MM.1S (cell line): ENCODE data around the gene GLE1.

Experiments used
- DNase-seq: peaks from one replicate; pipeline ENCODE4 v3.0.0-alpha.2; 2015
- H2AFZ ChIP-seq: fragments of 300-600 bp; sonication (generic); 2 replicates; pipeline ENCODE4 v1.6.0; 2016; ENCODE audit warnings: antibody characterized with exemption, low read length
- H3F3A ChIP-seq: fragments of 300-600 bp; sonication (generic); 2 replicates; pipeline ENCODE4 v1.6.1; 2016; ENCODE audit warnings: mild to moderate bottlenecking, antibody characterized with exemption, low read length, moderate library complexity, mixed read lengths; ENCODE audit not compliant: insufficient read depth
- H3K27ac ChIP-seq: fragments of 300-600 bp; sonication (generic); 2 replicates; pipeline ENCODE4 v1.5.1; 2016; ENCODE audit warnings: mild to moderate bottlenecking, low read length
- H3K27me3 ChIP-seq: fragments of 300-600 bp; sonication (generic); replicated peaks from 2 replicates; pipeline ENCODE4 v1.6.0; 2016; ENCODE audit warnings: low read length; ENCODE audit not compliant: insufficient read depth
- H3K36me3 ChIP-seq: fragments of 300-600 bp; sonication (generic); replicated peaks from 2 replicates; pipeline ENCODE4 v1.6.1; 2016; ENCODE audit warnings: mild to moderate bottlenecking, low read length, mixed read lengths; ENCODE audit not compliant: insufficient read depth
- H3K4me1 ChIP-seq: fragments of 300-600 bp; sonication (generic); 2 replicates; pipeline ENCODE4 v1.6.1; 2016; ENCODE audit warnings: low read length, mixed read lengths
- H3K4me2 ChIP-seq: fragments of 300-600 bp; sonication (generic); 2 replicates; pipeline ENCODE4 v1.6.0; 2016; ENCODE audit warnings: low read depth, low read length
- H3K4me3 ChIP-seq: fragments of 300-600 bp; sonication (generic); 2 replicates; pipeline ENCODE4 v1.5.1; 2016; ENCODE audit warnings: low read length, mixed read lengths
- H3K79me2 ChIP-seq: fragments of 300-600 bp; sonication (generic); 2 replicates; pipeline ENCODE4 v1.6.1; 2016; ENCODE audit warnings: mixed run types, low read length, mixed read lengths
- H3K9ac ChIP-seq: fragments of 300-600 bp; sonication (generic); 2 replicates; pipeline ENCODE4 v1.6.1; 2016; ENCODE audit warnings: low read length, mixed read lengths
- H3K9me2 ChIP-seq: fragments of 300-600 bp; sonication (generic); replicated peaks from 2 replicates; pipeline ENCODE4 v1.6.1; 2016; ENCODE audit warnings: mild to moderate bottlenecking, low read length, mixed read lengths; ENCODE audit not compliant: insufficient read depth
- H3K9me3 ChIP-seq: fragments of 300-600 bp; sonication (generic); replicated peaks from 2 replicates; pipeline ENCODE4 v1.6.1; 2016; ENCODE audit warnings: mild to moderate bottlenecking, low read length, mixed read lengths; ENCODE audit not compliant: insufficient read depth
- H4K20me1 ChIP-seq: fragments of 300-600 bp; sonication (generic); 2 replicates; pipeline ENCODE4 v1.6.1; 2016; ENCODE audit warnings: mild to moderate bottlenecking, low read length, moderate library complexity, mixed read lengths; ENCODE audit not compliant: insufficient read depth
- CTCF ChIP-seq: fragments of 300-600 bp; sonication (generic); IDR thresholded peaks from 2 replicates; pipeline ENCODE4 v1.5.1; 2016; ENCODE audit warnings: antibody characterized with exemption, low read length, mixed read lengths
- EZH2 ChIP-seq: fragments of 300-600 bp; sonication (generic); optimal IDR thresholded peaks from 2 replicates; pipeline ENCODE3; 2017; ENCODE audit warnings: low read depth, mild to moderate bottlenecking, antibody characterized with exemption, low read length, mixed read lengths
- EZH2phosphoT487 ChIP-seq: fragments of 300-600 bp; sonication (generic); IDR thresholded peaks from 2 replicates; pipeline ENCODE4 v1.6.1; 2018; ENCODE audit warnings: antibody characterized with exemption, low read length

GLE1 gene

DNA sequence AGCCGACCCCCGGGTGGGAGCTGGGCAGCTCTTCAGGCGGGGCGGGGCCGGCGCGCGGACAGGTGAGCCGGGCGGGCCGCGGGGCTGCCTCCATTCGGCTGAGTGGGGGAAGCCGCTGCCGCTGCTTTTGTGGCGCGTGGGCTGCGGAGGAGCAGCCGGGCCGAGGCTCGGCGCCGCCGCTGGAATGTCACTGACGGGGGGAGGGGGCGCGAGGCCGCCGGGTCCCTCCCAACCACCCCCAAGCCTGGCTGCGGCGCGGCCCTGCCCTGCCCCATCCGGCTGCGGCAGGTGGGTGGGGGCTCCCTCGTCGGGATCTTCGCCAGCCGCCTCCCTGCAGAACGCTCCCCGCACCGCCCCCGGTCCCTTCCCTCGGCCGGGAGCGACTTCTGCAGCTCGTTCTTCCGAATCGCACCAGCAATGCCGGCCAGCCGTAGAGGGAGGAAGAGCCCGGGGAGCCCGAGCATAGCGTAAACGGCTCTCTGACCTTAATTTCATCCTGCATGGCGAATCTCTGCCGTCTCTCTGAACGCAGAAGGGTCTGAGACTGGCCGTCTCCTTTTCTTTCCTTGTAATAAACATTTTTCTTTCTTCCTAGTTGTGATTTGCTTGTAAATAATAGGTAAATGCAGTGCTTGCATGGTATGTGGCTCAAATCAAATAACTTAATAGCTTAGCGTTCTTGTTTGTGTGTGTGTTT lies 48.4 kb downstream of the GLE1 start:
- Histone ChIP-seq H2AFZ (peak overlapping the region; percentile 18), H3K79me2 (peaks cover 50% of the 10 kb centered on the region)

GRCh38 chr9:128553728-128554127 lies 49.2 kb downstream of the GLE1 start:
- H3K27me3 ChIP-seq: no peaks in the 10 kb centered on the region
- H3K36me3 ChIP-seq: no peaks in the 10 kb centered on the region
- H3K4me2 ChIP-seq: peak overlapping the region; percentile 74
- H3K4me3 ChIP-seq: peak overlapping the region; percentile 81; the same call in 1 of the 2 replicates
- no peak overlapping the region for H3K9ac ChIP-seq
- no peak overlapping the region for H3K27ac ChIP-seq
- no peak for DNase-seq
- no peaks in the 10 kb centered on the region for H3K9me2 ChIP-seq
- TF ChIP-seq EZH2: no peak
- TF ChIP-seq EZH2phosphoT487: no peak
- TF ChIP-seq CTCF: no peak
- no peaks in the 10 kb centered on the region for H4K20me1 ChIP-seq
- no peak overlapping the region for H2AFZ ChIP-seq
- peaks cover 35% of the 10 kb centered on the region for H3K4me1 ChIP-seq
- H3K9me3 ChIP-seq: no peaks in the 10 kb centered on the region
- H3K79me2 ChIP-seq: peaks cover 54% of the 10 kb centered on the region
- H3F3A ChIP-seq: peaks cover 20% of the 10 kb centered on the region

More for the DNA sequence above, 48.4 kb downstream of the GLE1 start:
- no peaks in the 10 kb centered on the region for H3K9me3 ChIP-seq
- peak overlapping the region; percentile 74 for H3K4me2 ChIP-seq
- no peaks in the 10 kb centered on the region for H4K20me1 ChIP-seq
- peak overlapping the region; percentile 81 for H3K4me3 ChIP-seq
- TF ChIP-seq EZH2 (no peak), EZH2phosphoT487 (no peak), CTCF (no peak)
- peaks cover 27% of the 10 kb centered on the region for H3K4me1 ChIP-seq
- H3K36me3 ChIP-seq: no peaks in the 10 kb centered on the region
- no peaks in the 10 kb centered on the region for H3K9me2 ChIP-seq
- peaks cover 12% of the 10 kb centered on the region for H3F3A ChIP-seq
- H3K27me3 ChIP-seq: no peaks in the 10 kb centered on the region
- peak; percentile 31 for DNase-seq
- H3K9ac ChIP-seq: peak overlapping the region; percentile 74
- H3K27ac ChIP-seq: no peak overlapping the region

DNA sequence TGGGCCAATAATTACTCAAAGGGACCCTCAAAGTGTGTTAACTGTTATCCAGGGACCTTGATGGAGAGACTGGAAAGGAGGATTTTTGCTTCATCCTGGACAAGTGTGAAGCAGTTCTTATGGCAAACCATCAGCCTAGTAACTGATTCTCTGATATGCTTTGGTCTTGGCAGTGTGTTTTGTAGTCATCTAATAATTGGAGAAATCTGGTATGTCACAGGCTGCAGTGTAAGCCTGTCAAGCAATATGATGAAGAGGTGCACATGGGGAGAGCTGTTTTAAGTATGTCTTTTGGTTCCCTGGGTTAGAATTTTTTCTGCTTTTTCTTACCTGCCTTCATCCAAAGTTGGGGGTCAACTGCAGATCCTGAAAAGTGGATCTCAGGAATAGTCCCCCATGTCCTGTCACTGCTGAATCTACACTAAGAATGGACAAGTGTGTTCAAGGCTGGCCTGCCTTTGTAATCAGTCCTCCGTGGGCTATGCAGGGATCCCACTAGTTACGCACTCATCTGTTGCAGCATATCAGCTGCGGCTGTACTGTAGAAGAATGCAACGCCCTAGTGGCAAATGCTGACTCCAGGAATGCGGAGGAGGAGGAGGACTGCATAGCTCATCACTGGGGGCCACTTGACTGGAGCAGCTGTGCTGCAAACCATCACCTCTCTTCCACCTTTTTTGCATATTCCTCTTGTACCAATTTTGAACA lies 49.8 kb downstream of the GLE1 start:
- no peak overlapping the region for H2AFZ ChIP-seq

More for the DNA sequence above, 49.8 kb downstream of the GLE1 start:
- no peaks in the 10 kb centered on the region for H4K20me1 ChIP-seq
- no peaks in the 10 kb centered on the region for H3K36me3 ChIP-seq
- no peak overlapping the region for H3K9ac ChIP-seq
- no peak for TF ChIP-seq EZH2
- TF ChIP-seq EZH2phosphoT487: no peak
- no peak for TF ChIP-seq CTCF
- H3K4me2 ChIP-seq: no peak overlapping the region; the same call in 1 of the 2 replicates
- peaks cover 39% of the 10 kb centered on the region for H3K4me1 ChIP-seq
- no peaks in the 10 kb centered on the region for H3K27me3 ChIP-seq
- H3K9me2 ChIP-seq: no peaks in the 10 kb centered on the region
- peaks cover 56% of the 10 kb centered on the region for H3K79me2 ChIP-seq
- no peak overlapping the region for H3K27ac ChIP-seq
- no peaks in the 10 kb centered on the region for H3K9me3 ChIP-seq
- DNase-seq: no peak
- H3F3A ChIP-seq: peaks cover 26% of the 10 kb centered on the region
- H3K4me3 ChIP-seq: no peak overlapping the region
